ENCODE measurements around the gene ZMYND8. TPM values are rescaled to one million over a fixed set of nuclear protein-coding genes. Genes with fewer than 3 reads are reported as not detected.

Gene ZMYND8
- total RNA-seq, 1 experiment from 2014 or later: 50.7 TPM

- H3K27me3 ChIP-seq (ENCODE audit: control insufficient read depth, insufficient read depth, low read length): no peaks in the 10 kb centered on the region
- ATAC-seq: no peak
- H3K27ac ChIP-seq (ENCODE audit: low read length): peak overlapping the region; percentile 71; the same call in 1 of the 2 replicates
- no peak for TF ChIP-seq REST (IDR thresholded peaks at IDR 0.05; ENCODE audit: insufficient read depth in 1 of 2, low read depth in 2 of 2, low read length in 1 of 2)
- TF ChIP-seq TCF7L2 (IDR thresholded peaks at IDR 0.05; ENCODE audit: low read depth, low read length): no peak
- TF ChIP-seq POLR2AphosphoS5 (IDR thresholded peaks at IDR 0.05; ENCODE audit: low read depth, low read length): no peak
- no peak for TF ChIP-seq CTCF (IDR thresholded peaks at IDR 0.05)
- TF ChIP-seq SIN3A (IDR thresholded peaks at IDR 0.05; ENCODE audit: borderline replicate concordance, insufficient read depth, low read depth, low read length): no peak
- no peaks in the 10 kb centered on the region for H3K36me3 ChIP-seq (ENCODE audit: control insufficient read depth, insufficient read depth, low read length)
- ChIA-PET POLR2A (no interaction called here), CTCF (no interaction called here)
- intact Hi-C loops (cut with micrococcal nuclease; ENCODE audit: unreplicated experiment): no loop called here
- no peak overlapping the region for H3K4me3 ChIP-seq (ENCODE audit: low read depth in 2 of 2, low read length in 2 of 2)
- no TSS peak for BruUV-seq (replicated peaks)
- H3K9me3 ChIP-seq (ENCODE audit: control insufficient read depth, insufficient read depth, low read depth, low read length): no peaks in the 10 kb centered on the region
- in situ Hi-C loops (cut with HindIII; ENCODE audit: low pct_unique_long_range_greater_than_20kb, low sequenced_read_pairs): no loop called here
- peaks cover 35% of the 10 kb centered on the region for H3K4me1 ChIP-seq (ENCODE audit: control insufficient read depth, insufficient read depth, low read length)
- no peak for DNase-seq (ENCODE audit: low read depth, low spot score)
Observed at GRCh38 chr20:47365023-47365764, 8.7 kb upstream of the ZMYND8 start.

- intact Hi-C loops (cut with micrococcal nuclease; ENCODE audit: unreplicated experiment): no loop called here
- ATAC-seq: no peak
- Histone ChIP-seq H3K4me1 (ENCODE audit: control insufficient read depth, insufficient read depth, low read length) (peaks cover 53% of the 10 kb centered on the region), H3K9me3 (ENCODE audit: control insufficient read depth, insufficient read depth, low read depth, low read length) (no peaks in the 10 kb centered on the region), H3K27me3 (ENCODE audit: control insufficient read depth, insufficient read depth, low read length) (no peaks in the 10 kb centered on the region), H3K27ac (ENCODE audit: low read length) (peak overlapping the region; percentile 100), H3K36me3 (ENCODE audit: control insufficient read depth, insufficient read depth, low read length) (no peaks in the 10 kb centered on the region), H3K4me3 (ENCODE audit: low read depth in 2 of 2, low read length in 2 of 2) (no peak overlapping the region)
- TF ChIP-seq TCF7L2 (IDR thresholded peaks at IDR 0.05; ENCODE audit: low read depth, low read length) (no peak), CTCF (IDR thresholded peaks at IDR 0.05) (no peak), SIN3A (IDR thresholded peaks at IDR 0.05; ENCODE audit: borderline replicate concordance, insufficient read depth, low read depth, low read length) (no peak), REST (IDR thresholded peaks at IDR 0.05; ENCODE audit: insufficient read depth in 1 of 2, low read depth in 2 of 2, low read length in 1 of 2) (no peak), POLR2AphosphoS5 (IDR thresholded peaks at IDR 0.05; ENCODE audit: low read depth, low read length) (no peak)
- ChIA-PET POLR2A (interaction anchor here (0.6 to 0.9 kb wide), 3 partner anchors 14 to 59 kb away, joined by 4 to 8 read pairs (median 5); no protein-coding TSS in a partner anchor), CTCF (interaction anchor here (0.5 kb wide), 1 partner anchor 610 kb away, joined by 3 read pairs; no protein-coding TSS in a partner anchor)
- DNase-seq (ENCODE audit: low read depth, low spot score): no peak
- in situ Hi-C loops (cut with HindIII; ENCODE audit: low pct_unique_long_range_greater_than_20kb, low sequenced_read_pairs): no loop called here
- no TSS peak for BruUV-seq (replicated peaks)
Observed at GRCh38 chr20:47362361-47363219, 6.1 kb upstream of the ZMYND8 start.

Data from Panc1 (cell line).